ENCODE results near the gene HORMAD2.
A peak's percentile ranks its signal among the peaks of the same experiment; 100 is the strongest.

HORMAD2 gene

GRCh38 chr22:30170129-30170528 lies 89.9 kb downstream of the HORMAD2 start:
- DNase-seq, result no peak

- no peak for DNase-seq
Measured at GRCh38 chr22:30171008-30171407, 90.7 kb downstream of the HORMAD2 start.

DNA sequence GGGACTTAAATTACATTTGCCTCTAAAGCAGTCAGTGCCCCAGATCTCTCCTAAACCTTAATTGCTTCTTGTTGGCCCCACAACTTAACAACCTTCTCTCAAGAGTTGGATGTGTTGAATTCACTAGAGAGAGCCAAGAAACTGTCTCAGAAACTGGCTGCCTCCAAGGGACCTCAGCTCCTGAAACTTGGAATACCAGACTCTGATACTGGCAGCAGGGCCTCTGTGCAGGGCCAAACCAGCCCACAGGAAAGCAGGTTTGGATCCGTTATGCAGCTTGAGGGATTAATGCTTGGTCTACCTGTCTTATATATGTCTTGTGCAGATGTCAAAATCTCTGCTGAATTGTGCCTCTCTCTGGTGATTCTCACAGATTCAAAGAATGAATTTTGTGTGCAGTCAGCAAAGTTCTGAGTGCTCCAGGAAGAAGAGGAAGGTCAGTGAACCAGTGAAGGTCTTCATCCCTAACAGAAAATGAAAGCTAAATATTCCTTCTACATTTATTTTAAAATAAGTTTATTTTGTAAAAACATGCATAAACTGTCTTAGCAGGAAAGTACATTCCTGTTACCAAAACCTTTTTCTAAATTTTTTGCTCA lies 95.5 kb downstream of the HORMAD2 start:
- no peak for DNase-seq

DNA sequence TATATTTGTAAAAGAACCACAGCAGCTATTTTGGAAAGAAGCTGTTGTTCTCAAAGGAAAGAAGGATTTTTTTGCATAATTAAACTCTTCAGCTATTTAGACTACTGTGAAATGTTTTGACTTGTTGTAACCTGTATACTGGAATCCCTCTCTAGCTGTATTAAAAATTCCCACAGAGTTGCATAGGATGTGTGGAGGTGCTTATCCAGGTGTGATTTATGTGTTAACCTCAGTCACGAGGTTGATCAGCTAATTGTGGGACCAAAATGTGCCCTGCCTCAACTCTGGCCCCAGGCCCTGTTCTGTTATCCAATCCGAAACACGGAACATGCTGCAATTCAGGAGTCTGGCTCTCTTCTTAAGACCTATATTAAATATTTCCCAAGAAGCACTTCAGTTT lies 96.2 kb downstream of the HORMAD2 start:
- no peak for DNase-seq

DNA sequence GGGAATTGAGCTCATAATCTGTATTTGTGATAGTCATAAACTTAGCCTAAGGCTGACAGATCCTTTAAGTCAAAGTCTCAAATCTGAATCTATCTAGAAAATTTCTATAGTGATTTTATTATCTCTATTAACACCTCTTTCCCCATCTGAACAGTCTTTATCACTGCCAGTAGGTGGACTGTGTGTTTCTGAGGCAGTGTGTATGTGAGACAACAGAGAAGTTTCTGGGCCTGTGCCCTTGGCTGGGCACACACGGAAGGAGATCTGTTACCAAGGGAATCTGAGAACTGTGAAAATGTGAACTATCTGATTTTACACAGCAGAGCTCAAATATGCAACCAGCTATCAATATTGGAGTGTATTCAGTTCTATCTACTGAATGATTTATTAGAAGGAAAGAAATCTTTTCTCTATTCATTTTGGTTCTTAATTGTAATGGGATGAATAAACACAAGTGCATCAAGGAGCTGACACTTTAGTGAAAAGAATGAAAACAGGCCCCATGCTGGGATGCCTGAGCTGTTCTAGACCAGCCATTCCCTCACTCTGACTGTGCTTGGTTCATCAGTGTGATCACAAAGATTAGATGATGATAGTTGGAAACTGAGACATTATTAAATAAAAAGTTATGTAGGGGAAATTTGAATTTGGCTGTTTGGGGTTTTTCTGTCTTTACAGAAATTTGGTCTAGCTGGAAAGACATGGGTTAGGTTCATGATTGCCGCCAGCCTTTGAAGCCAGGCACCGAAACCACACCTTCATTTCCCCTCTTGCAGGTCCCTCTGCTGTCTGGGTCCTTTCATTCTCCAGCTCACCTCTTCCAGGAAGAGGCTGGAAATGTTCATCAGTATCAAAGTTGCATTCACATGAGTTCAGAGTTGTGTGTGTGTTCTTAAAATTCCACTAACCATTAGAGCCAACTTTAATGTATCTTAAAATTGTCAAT lies 98.2 kb downstream of the HORMAD2 start:
- no peak for DNase-seq

- no peak for DNase-seq
Measured at GRCh38 chr22:30180616-30181015, 100.4 kb downstream of the HORMAD2 start.

DNA sequence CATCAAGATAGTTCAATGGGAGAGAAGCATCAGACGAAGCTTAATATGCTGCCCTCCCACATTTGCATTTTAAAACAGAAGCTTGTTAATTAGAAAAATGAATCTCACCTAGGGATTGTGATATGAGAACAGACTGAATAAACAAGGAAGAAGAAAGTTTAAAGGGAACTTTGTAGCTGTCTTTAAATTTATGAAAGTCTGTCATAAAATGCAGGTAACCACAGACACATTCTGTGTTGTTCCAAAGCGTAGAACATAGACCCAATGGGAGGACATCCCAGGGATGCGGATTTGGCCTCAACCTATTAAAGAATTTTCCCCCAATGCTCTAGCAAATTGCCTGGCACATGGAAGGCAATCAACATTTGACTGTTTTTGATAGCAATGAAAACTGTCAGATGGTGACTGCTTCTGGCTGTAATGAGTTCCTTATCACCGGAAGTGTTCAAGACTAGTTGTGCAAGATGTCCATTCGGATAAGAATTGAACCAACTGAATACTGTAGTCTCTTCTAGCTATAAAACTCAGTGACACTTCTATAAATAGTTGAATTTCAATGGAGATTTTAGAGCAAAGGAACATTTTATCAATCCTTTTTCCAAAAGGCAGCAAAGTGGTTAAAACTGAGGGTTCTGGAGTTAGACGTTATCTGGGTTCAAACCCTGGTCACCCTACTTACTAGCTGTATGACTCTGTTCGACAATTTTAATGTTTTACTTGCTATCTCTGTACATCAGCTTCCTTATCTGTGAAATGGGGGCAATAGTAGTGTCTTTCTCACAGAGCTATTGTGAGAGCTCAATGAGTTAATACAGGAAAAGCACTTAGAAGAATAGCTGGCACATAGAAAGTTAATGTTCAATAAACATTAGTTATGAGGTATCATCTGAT lies 101.4 kb downstream of the HORMAD2 start:
- DNase-seq, result no peak

- peak in 1 of 2 experiments; percentile 63 for DNase-seq
Measured at GRCh38 chr22:30182350-30182745, 102.1 kb downstream of the HORMAD2 start.

DNA sequence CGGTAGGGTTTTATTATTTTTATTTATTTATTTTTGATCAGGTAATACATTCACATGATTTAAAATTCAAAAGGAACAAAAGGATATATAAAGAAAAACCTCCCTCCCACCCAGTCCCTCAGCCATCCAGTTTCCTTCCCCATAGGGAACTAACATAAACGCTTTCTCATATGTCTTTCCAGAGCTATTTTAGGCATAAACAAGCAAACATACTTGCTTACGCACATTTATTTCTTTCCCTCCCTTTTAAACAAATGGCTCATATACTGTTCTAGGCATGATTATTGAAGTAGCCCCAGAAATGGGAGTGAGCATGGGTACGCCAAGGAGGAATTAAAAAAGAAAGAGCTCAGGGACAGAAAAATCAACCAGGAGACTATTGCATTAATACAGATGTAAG lies 102.6 kb downstream of the HORMAD2 start:
- DNase-seq, result no peak

- DNase-seq, result no peak
Measured at GRCh38 chr22:30183271-30183670, 103.0 kb downstream of the HORMAD2 start.

DNA sequence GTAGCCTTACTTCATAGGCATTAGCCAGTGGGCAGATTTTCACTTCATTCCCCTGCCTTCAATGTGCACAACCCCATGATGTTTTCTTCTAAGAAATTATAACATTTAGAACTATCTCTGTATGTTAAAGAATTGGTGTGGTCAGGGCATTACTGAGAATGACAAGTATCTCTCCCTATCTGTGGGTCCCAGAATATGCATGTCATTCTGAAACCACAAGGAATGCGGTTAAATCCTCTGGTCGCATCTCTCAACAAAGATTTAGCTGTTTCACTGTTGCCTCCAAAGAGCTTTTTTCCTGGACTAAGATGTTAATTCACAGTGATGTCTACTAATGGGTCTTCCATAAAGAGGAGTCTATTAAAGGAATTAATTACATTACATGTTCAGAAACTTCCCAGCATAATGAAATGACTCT lies 103.6 kb downstream of the HORMAD2 start:
- no peak for DNase-seq

- no peak for DNase-seq
Measured at GRCh38 chr22:30185129-30185528, 104.9 kb downstream of the HORMAD2 start.

GRCh38 chr22:30185549-30185948 lies 105.3 kb downstream of the HORMAD2 start:
- no peak for DNase-seq

GRCh38 chr22:30186041-30186440 lies 105.8 kb downstream of the HORMAD2 start:
- DNase-seq, result peak; percentile 66 to 70

GRCh38 chr22:30186510-30186909 lies 106.2 kb downstream of the HORMAD2 start:
- DNase-seq, result peak; percentile 30 to 67

DNA sequence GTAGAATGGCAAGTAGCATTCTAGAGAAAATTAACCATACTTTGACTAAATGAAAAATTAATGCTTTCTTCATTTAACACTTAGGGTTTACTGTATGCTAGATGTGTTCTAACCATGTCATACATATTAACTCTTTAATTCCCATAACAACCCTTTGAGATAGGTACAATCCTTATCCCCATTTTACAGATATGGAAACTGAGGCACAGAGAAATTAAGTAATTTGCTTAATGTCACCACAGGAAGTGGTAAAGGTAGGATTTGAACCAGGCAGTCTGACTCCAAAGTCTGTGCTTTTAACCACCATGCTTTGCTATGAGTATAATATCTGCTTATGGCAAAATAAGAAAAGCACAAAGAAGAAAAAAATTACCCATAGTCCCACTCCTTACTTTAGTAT lies 106.8 kb downstream of the HORMAD2 start:
- DNase-seq, result no peak

GRCh38 chr22:30187529-30188407 lies 107.5 kb downstream of the HORMAD2 start:
- DNase-seq, result no peak

- DNase-seq, result no peak
Measured at GRCh38 chr22:30188911-30189310, 108.6 kb downstream of the HORMAD2 start.

DNA sequence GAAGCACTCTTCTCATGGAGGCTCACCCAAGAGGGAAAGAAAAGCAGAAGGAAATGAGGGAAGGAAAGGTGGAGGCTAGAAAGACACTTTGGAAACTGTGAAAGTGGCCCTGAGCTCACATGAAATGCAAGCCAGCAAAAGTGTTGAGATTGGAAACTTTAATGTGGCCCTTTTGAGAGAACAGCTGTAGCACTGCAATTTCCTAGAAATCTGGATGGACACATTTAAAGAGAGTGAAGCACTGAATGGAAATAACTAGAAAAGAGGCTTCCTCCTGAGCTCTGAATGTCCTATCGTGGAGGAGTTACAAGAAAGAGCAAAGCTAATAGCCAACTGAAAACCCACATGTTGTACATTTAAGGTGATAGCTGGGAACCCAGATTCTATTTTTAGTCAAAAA lies 110.3 kb downstream of the HORMAD2 start:
- no peak for DNase-seq

- DNase-seq, result no peak
Measured at GRCh38 chr22:30191040-30191701, 110.9 kb downstream of the HORMAD2 start.

- DNase-seq, result no peak
Measured at GRCh38 chr22:30192427-30192826, 112.2 kb downstream of the HORMAD2 start.

Data from SHP77 (cell line).